ENCODE measurements around the gene QDPR. TPM values are rescaled to one million over a fixed set of nuclear protein-coding genes. Genes with fewer than 3 reads are reported as not detected.

The QDPR gene
- total RNA-seq, 1 experiment from 2014 or later = 39.2 TPM

DNA sequence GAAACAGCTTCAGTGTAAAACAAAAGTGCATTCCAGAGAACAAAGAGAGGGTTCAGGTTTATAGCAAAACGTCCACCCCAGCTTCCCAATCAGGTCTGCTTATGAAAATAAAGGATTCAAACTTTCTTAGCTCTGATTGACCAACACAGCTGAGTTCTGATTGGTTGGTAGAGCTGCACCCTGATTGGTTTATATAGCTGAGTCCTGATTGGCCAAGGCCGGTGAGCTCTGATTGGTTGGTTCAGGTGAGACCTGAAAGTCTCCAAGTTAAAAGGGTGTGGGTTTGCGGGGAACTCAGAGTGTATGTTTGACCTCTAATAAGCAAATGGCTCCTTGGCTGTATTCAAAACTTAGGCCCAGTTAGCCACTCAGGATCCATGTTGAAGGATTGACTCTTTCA lies 24.0 kb upstream of the QDPR start:
- ChIA-PET POLR2A (interaction anchor here (1.2 to 1.5 kb wide), 2 partner anchors 9 to 24 kb away, joined by 3 to 4 read pairs; partner anchors contain the start of gene QDPR), CTCF (interaction anchor here (1.0 to 2.2 kb wide), 4 partner anchors 9 to 209 kb away, joined by 3 to 20 read pairs (median 3); no protein-coding TSS in a partner anchor)
- no peak for DNase-seq (ENCODE audit: unreplicated experiment)
- intact Hi-C loops (cut with micrococcal nuclease) = no loop called here
- no TSS peak for BruUV-seq (replicated peaks)
- Mint-ChIP-seq H3K4me3 (ENCODE audit: unreplicated experiment) (no peak overlapping the region), H3K4me1 (ENCODE audit: insufficient read depth, unreplicated experiment) (no peaks in the 10 kb centered on the region), H3K9me3 (ENCODE audit: unreplicated experiment) (no peaks in the 10 kb centered on the region), H3K27me3 (ENCODE audit: insufficient read depth, unreplicated experiment) (peaks cover 11% of the 10 kb centered on the region), H3K27ac (ENCODE audit: low read depth, unreplicated experiment) (no peak overlapping the region), H3K36me3 (ENCODE audit: insufficient read depth, unreplicated experiment) (no peaks in the 10 kb centered on the region)
- TF ChIP-seq, protein P1, sequence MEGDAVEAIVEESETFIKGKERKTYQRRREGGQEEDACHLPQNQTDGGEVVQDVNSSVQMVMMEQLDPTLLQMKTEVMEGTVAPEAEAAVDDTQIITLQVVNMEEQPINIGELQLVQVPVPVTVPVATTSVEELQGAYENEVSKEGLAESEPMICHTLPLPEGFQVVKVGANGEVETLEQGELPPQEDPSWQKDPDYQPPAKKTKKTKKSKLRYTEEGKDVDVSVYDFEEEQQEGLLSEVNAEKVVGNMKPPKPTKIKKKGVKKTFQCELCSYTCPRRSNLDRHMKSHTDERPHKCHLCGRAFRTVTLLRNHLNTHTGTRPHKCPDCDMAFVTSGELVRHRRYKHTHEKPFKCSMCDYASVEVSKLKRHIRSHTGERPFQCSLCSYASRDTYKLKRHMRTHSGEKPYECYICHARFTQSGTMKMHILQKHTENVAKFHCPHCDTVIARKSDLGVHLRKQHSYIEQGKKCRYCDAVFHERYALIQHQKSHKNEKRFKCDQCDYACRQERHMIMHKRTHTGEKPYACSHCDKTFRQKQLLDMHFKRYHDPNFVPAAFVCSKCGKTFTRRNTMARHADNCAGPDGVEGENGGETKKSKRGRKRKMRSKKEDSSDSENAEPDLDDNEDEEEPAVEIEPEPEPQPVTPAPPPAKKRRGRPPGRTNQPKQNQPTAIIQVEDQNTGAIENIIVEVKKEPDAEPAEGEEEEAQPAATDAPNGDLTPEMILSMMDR (IDR thresholded peaks at IDR 0.05; ENCODE audit: unreplicated experiment) = no peak

DNA sequence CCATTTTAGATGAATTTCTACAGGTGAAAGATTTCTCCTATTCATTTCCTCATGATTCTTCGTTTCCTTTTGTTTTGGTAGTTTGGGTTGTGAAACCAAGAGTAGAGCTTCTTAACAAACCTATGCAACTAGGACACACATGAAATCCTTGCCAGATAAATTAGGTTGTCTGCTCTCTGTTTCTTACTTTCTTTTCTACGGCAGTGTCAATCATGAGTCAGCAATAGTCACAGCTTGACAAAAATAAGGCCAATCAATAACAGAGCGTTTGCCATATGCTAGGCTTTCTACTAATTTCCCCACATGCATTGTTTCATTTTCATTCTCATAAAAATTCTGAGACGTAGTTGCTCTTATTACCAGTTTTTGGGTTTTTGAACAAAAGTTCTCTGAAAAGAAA lies 23.4 kb upstream of the QDPR start:
- no TSS peak for BruUV-seq (replicated peaks)
- Mint-ChIP-seq H3K4me1 (ENCODE audit: insufficient read depth, unreplicated experiment) (no peaks in the 10 kb centered on the region), H3K27me3 (ENCODE audit: insufficient read depth, unreplicated experiment) (peaks cover 7% of the 10 kb centered on the region), H3K9me3 (ENCODE audit: unreplicated experiment) (no peaks in the 10 kb centered on the region), H3K27ac (ENCODE audit: low read depth, unreplicated experiment) (no peak overlapping the region), H3K4me3 (ENCODE audit: unreplicated experiment) (no peak overlapping the region), H3K36me3 (ENCODE audit: insufficient read depth, unreplicated experiment) (no peaks in the 10 kb centered on the region)
- CTCF ChIA-PET = interaction anchor here (0.6 to 2.2 kb wide), 4 partner anchors 10 to 103 kb away, joined by 3 to 20 read pairs (median 4); no protein-coding TSS in a partner anchor
- TF ChIP-seq, protein P1 (IDR thresholded peaks at IDR 0.05; ENCODE audit: unreplicated experiment) = no peak
- POLR2A ChIA-PET = interaction anchor here (1.2 to 1.5 kb wide), 2 partner anchors 9 to 24 kb away, joined by 3 to 4 read pairs; partner anchors contain the start of gene QDPR
- intact Hi-C loops (cut with micrococcal nuclease) = no loop called here
- DNase-seq (ENCODE audit: unreplicated experiment) = no peak

DNA sequence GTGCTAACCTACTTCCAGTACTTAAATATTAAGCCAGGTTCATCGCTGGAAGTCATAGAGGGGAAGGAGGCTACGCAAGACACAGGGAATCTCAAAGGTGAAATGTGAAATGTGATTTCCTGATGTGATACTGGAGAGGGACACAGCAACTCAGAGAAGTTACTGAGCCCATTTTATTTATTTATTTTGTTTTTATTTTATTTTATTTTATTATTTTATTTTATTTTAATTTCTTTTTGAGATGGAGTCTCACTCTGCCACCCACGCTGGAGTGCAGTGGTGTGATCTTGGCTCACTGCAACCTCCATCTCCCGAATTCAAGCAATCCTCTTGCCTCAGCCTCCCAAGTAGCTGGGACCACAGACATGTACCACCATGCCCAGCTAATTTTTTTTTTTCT lies 22.8 kb upstream of the QDPR start:
- Mint-ChIP-seq H3K27ac (ENCODE audit: low read depth, unreplicated experiment) (no peak overlapping the region), H3K27me3 (ENCODE audit: insufficient read depth, unreplicated experiment) (peaks cover 1% of the 10 kb centered on the region), H3K9me3 (ENCODE audit: unreplicated experiment) (no peaks in the 10 kb centered on the region), H3K4me1 (ENCODE audit: insufficient read depth, unreplicated experiment) (no peaks in the 10 kb centered on the region), H3K36me3 (ENCODE audit: insufficient read depth, unreplicated experiment) (no peaks in the 10 kb centered on the region), H3K4me3 (ENCODE audit: unreplicated experiment) (no peak overlapping the region)
- BruUV-seq (replicated peaks) = no TSS peak
- no peak for DNase-seq (ENCODE audit: unreplicated experiment)
- TF ChIP-seq, protein P1 (IDR thresholded peaks at IDR 0.05; ENCODE audit: unreplicated experiment) = no peak
- ChIA-PET POLR2A (interaction anchor here (0.5 to 1.5 kb wide), 2 partner anchors 23 to 276 kb away, joined by 3 to 4 read pairs; partner anchors contain the start of genes DCAF16, NCAPG and QDPR), CTCF (interaction anchor here (0.7 to 2.2 kb wide), 2 partner anchors 14 to 82 kb away, joined by 3 to 20 read pairs; no protein-coding TSS in a partner anchor)
- intact Hi-C loops (cut with micrococcal nuclease) = no loop called here

DNA sequence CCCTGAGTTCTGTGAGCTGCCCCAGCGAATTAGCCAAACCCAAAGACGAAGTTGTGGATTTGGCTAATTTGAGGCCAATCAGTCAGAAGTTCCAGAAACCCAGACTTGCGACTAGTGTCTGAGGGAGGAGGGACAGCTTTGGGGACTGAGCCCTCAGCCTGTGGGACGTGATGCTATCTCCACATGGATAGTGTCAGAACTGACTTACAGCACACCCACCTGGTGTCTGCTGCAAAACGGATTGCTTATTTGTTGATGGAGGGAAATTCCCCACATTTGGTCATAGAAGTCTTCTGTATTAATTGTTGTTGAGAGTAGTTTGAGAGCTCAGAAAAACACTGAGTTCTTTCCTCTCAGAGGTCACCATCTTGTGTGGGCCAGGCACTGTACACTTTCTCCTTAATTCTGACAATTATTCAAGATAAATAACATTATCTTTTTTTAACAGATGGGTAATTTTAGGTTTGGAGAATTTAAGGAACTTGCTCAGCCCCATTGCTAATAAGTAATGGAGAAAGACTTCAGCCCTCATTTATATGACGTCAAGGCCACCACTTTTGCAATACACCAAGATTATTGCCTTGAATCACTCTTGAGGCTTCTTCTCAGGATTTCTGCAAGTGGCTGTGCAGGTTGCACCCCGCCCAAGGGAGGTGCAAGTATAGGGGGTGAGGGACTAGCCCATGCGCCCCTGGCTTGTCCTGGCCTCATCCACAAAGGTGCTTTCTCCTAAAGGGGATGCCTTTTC lies 19.8 kb upstream of the QDPR start:
- POLR2A ChIA-PET = no interaction called here
- no peak for DNase-seq (ENCODE audit: unreplicated experiment)
- H3K36me3 Mint-ChIP-seq (ENCODE audit: insufficient read depth, unreplicated experiment) = no peaks in the 10 kb centered on the region
- TF ChIP-seq, protein P1 (IDR thresholded peaks at IDR 0.05; ENCODE audit: unreplicated experiment) = no peak
- no TSS peak for BruUV-seq (replicated peaks)
- CTCF ChIA-PET = interaction anchor here (0.6 to 1.1 kb wide), 2 partner anchors 17 to 223 kb away, joined by 4 to 5 read pairs; no protein-coding TSS in a partner anchor
- intact Hi-C loops (cut with micrococcal nuclease) = no loop called here
- no peak overlapping the region for H3K4me3 Mint-ChIP-seq (ENCODE audit: unreplicated experiment)
- no peaks in the 10 kb centered on the region for H3K4me1 Mint-ChIP-seq (ENCODE audit: insufficient read depth, unreplicated experiment)
- no peaks in the 10 kb centered on the region for H3K9me3 Mint-ChIP-seq (ENCODE audit: unreplicated experiment)
- no peaks in the 10 kb centered on the region for H3K27me3 Mint-ChIP-seq (ENCODE audit: insufficient read depth, unreplicated experiment)
- no peak overlapping the region for H3K27ac Mint-ChIP-seq (ENCODE audit: low read depth, unreplicated experiment)
